GM18498 (cell line): ENCODE data around the gene TUBG2.

Experiments used
- ATAC-seq: cut with Tn5 transposase; IDR thresholded peaks from one replicate; pipeline ENCODE4 v1.9.1; 2021; ENCODE audit warnings: mild to moderate bottlenecking, moderate library complexity; ENCODE audit not compliant: unreplicated experiment

The TUBG2 gene

GRCh38 chr17:42676424-42677011 is 17.4 kb downstream of the TUBG2 start, which contains the start of gene PLEKHH3:
Gene PLEKHH3, minus strand, starts transcription at chr17:42676994. Its CDS starts 431 bp downstream, at chr17:42676563.
- no peak for ATAC-seq

DNA sequence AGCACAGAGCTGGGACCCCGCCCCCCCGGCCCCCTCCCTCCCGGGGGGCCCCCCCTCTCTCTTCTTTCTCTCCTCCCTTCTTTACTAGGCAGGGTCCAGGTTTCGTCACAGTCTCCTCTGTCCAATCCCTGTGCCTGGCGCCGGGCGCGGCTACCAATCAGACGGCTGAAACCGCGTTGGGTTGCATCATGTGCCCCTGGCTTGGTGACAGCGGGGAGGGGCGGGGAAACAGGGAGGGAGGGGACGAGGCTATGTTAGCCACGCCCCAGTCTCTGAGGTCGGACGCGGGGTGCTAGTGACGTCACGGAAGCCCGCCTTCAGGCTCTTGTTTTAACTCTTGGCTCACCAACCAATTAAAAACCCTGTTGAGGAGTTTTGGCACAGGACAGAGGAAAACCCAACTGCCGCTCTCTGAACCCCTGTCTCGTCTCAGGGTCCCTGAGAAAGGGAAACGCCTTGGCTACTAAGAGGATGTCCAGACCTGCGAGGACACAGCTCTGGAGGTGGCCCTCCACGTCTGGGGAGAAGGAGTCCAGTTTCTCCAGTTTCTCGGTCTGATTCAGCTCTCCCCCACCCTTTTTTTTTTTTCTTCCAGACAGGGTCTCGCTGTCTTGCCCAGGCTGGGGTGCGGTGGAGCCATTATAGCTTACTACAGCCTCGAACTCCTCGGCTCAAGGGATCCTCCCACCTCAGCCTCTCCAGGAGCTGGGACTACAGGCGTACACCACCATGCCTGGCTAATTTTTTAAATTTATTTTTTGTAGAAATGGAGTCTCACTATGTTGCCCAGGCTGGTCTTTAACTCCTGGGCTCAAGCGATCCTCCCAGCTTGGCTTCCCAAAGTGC is 18.2 kb downstream of the TUBG2 start:
- ATAC-seq = peak; percentile 69

- peak; percentile 28 for ATAC-seq
Observed at GRCh38 chr17:42677921-42678781, 19.1 kb downstream of the TUBG2 start.

DNA sequence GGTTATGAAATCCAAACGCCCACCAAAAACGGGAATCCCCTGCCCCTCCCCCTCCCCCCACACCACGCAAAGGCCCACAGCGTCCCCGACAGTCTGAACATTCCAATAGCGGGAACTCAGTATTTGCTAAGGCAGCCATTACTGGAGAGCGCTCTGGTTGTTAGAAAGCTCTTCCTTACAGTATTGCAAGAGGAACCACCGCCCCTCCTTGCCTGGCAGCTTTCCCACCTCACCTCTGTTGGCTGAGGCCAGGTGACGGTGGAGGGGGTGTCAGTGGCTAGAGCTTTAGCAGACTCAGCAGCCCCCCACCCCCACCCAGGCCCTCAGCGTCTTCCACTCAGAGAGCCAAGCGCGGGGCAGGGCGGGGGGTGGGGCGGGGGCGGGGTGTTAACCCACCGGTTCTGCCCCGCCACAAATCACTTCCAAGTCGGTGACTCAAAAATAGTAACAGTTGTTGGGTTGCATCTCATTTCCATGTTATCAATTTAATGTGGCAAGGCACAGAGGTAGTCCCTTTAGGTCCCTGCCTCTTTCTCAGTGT is 19.9 kb downstream of the TUBG2 start:
- ATAC-seq = no peak

GRCh38 chr17:42679492-42680330 is 20.6 kb downstream of the TUBG2 start:
- ATAC-seq = peak; percentile 23

GRCh38 chr17:42680331-42680808 is 21.3 kb downstream of the TUBG2 start:
- no peak for ATAC-seq

GRCh38 chr17:42681976-42682721 is 23.1 kb downstream of the TUBG2 start, which contains the start of gene CNTNAP1:
Gene CNTNAP1, plus strand, starts transcription at chr17:42682531. Its CDS starts 299 bp downstream, at chr17:42682830.
- ATAC-seq = no peak

DNA sequence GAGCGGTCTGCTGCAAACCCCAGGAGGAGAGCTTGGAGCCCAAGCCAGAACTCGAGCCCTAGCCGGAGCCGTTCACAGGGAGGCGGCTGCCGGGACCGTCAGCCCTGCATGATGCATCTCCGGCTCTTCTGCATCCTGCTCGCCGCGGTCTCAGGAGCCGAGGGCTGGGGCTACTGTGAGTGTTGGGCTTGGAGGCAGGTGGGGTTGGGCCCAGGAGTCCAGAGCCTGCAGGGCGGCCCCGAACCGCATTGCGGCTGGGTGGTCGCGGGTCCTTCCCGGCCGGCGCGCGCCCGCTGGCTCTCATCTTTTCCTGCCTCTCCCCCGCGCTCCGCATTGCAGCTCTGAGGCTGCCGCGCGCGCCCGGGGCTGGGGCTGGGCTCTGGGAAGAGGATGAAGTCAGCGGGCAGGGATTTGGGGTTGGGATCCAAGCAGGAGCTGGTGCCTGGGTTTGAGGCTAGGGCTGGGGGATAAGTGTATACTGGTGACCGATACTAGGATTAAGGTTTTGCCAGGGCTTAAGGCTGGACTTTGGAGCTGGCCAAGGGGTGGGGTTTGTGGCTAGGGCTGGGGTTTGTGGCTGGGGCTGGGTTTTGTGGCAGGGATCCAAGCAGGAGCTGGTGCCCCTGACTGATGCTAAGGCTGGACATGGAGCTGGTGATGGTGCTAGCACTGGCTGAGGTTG is 23.8 kb downstream of the TUBG2 start:
- ATAC-seq = no peak

GRCh38 chr17:42683407-42684034 is 24.4 kb downstream of the TUBG2 start:
- no peak for ATAC-seq

GRCh38 chr17:42684929-42685556 is 26.0 kb downstream of the TUBG2 start:
- no peak for ATAC-seq

DNA sequence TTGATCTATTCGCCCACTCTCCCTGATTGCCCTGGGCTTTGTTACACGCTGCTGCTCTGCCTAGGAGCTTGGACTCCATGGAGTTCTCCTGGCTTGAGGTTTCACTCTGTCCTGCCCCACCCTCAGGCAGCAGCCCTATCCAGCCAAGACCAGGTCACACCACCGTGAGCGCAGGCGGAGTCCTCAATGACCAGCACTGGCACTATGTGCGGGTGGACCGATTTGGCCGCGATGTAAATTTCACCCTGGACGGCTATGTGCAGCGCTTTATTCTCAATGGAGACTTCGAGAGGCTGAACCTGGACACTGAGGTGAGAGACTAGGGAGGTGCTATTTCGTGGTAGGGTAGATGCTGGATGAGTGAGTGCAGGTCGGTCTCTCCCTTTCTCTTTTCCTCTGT is 26.7 kb downstream of the TUBG2 start:
- no peak for ATAC-seq

DNA sequence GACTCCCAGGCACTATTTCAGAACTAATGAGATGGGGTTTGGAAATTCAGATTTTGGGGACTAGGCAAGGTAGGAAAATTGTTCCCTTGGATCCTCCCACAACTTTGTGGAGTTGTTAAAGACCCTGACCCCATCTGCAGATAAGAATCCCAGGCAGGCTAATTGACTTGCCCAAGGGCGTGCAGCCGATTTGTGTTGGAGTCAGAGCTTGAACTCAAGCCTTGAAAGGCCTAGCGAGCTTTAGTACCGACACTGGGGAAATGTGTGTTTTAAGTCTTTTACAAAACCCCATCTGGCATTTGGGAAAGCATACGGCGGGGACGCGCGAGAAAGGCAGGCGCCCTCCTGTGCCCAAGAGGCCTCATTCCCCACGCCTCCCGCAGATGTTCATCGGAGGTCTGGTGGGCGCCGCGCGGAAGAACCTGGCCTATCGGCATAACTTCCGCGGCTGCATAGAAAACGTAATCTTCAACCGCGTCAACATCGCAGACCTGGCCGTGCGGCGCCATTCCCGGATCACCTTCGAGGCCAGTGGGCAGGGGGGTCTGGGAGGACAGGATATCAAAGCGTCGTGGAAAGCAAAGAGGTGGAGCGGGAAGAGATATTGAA is 27.5 kb downstream of the TUBG2 start:
- no peak for ATAC-seq

DNA sequence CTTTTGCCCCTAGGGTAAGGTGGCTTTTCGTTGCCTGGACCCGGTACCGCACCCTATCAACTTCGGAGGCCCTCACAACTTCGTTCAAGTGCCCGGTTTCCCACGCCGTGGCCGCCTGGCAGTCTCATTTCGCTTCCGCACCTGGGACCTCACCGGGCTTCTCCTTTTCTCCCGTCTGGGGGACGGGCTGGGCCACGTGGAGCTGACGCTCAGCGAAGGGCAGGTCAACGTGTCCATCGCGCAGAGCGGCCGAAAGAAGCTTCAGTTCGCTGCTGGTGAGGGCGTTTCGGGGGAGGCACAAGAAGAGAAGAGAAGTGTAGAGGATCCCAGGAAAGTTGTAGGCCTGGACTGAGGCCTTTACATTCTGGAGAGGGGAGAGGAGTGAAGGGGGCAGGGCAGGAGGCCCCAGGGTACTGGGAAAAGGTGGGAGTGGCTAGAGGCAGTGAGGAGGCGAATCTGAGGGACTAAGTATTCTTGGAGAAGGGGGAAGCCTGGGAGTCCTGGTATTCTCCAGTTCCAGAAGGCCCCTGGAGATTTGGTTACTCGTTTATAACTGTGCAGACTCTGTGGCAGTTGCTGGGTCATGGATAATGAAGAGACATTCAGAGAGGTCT is 28.7 kb downstream of the TUBG2 start:
- ATAC-seq = no peak

DNA sequence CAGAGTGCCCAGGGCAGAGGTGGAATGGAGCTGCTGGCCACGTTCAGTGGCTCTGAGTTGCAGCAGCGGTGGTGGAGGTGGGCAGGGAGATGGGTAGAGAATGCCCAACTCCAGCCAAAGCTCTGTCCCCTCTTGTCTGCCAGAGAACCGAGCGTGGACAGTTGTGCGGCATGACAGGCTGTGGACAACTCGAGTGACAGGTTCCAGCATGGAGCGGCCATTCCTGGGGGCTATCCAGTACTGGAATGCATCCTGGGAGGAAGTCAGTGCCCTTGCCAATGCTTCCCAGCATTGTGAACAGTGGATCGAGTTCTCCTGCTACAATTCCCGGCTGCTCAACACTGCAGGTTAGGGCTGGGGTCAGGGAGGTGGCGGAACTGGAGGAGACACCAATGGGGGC is 31.5 kb downstream of the TUBG2 start:
- no peak for ATAC-seq

DNA sequence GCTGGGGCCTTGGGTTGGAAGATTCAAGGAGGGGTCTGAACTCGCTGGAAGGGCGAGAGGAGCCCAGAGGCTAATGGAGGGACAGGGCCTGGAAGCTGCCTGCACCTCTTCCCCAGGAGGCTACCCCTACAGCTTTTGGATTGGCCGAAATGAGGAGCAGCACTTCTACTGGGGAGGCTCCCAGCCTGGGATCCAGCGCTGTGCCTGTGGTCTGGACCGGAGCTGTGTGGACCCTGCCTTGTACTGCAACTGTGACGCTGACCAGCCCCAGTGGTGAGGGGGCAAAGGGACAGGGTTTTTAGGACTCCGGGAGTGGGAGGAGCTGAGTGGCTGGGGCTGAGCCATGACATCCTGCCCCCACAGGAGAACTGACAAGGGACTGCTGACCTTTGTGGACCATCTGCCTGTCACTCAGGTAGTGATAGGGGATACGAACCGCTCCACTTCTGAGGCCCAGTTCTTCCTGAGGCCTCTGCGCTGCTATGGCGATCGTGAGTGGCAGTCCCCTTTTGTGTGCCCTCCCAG is 32.0 kb downstream of the TUBG2 start:
- no peak for ATAC-seq

- ATAC-seq = no peak
Observed at GRCh38 chr17:42692489-42692888, 33.4 kb downstream of the TUBG2 start.

GRCh38 chr17:42694524-42694923 is 35.4 kb downstream of the TUBG2 start:
- ATAC-seq = no peak
